SK-N-SH treated with all-trans-retinoic acid at 6 μM for 48 hours (cell line): Measurements from ENCODE around the gene AATF.

Experiments used
- ATAC-seq: fragments of 200-7000 bp; cut with Tn5 transposase; 3 replicates; pipeline ENCODE4 v1.9.1; 2020; ENCODE audit warnings: mild to moderate bottlenecking, moderate library complexity
- BACH2 ChIP-seq: fragments of 250-450 bp; sonication (Bioruptor Pico); IDR thresholded peaks from 2 replicates; pipeline ENCODE4 v1.9.0; 2021; ENCODE audit warnings: mild to moderate bottlenecking, borderline replicate concordance
- CSDC2 ChIP-seq: fragments of 250-450 bp; sonication (Bioruptor Pico); IDR thresholded peaks from 2 replicates; pipeline ENCODE4 v1.5.0; 2020; ENCODE audit warnings: mild to moderate bottlenecking, moderate library complexity
- ESRRG ChIP-seq: fragments of 250-450 bp; sonication (Bioruptor Pico); IDR thresholded peaks from 2 replicates; pipeline ENCODE4 v1.6.1; 2021; ENCODE audit warnings: mild to moderate bottlenecking
- GLIS3 ChIP-seq: fragments of 250-450 bp; sonication (Bioruptor Pico); IDR thresholded peaks from 2 replicates; pipeline ENCODE4 v1.5.0; 2020; ENCODE audit warnings: mild to moderate bottlenecking, moderate library complexity
- ISL1 ChIP-seq: fragments of 250-450 bp; sonication (Bioruptor Pico); IDR thresholded peaks from 2 replicates; pipeline ENCODE4 v2.1.2; 2022; ENCODE audit warnings: mild to moderate bottlenecking, moderate library complexity
- PATZ1 ChIP-seq: fragments of 250-450 bp; sonication (Bioruptor Pico); IDR thresholded peaks from 2 replicates; pipeline ENCODE4 v1.8.0; 2020; ENCODE audit warnings: mild to moderate bottlenecking, moderate library complexity, borderline replicate concordance
- POU6F1 ChIP-seq: fragments of 250-450 bp; sonication (Bioruptor Pico); IDR thresholded peaks from 2 replicates; pipeline ENCODE4 v1.8.0; 2021; ENCODE audit warnings: low read depth, mild to moderate bottlenecking, moderate library complexity, borderline replicate concordance
- RARB ChIP-seq: fragments of 250-450 bp; sonication (Bioruptor Pico); IDR thresholded peaks from 2 replicates; pipeline ENCODE4 v1.8.0; 2021; ENCODE audit warnings: mild to moderate bottlenecking, moderate library complexity
- TCF4 ChIP-seq: fragments of 250-450 bp; sonication (Bioruptor Pico); IDR thresholded peaks from 2 replicates; pipeline ENCODE4 v1.8.0; 2021; ENCODE audit warnings: mild to moderate bottlenecking, moderate library complexity, borderline replicate concordance
- TOX ChIP-seq: fragments of 250-450 bp; sonication (Bioruptor Pico); IDR thresholded peaks from 2 replicates; pipeline ENCODE4 v1.8.0; 2021; ENCODE audit warnings: mild to moderate bottlenecking, moderate library complexity, borderline replicate concordance
- TSHZ2 ChIP-seq: fragments of 250-450 bp; sonication (Bioruptor Pico); IDR thresholded peaks from 2 replicates; pipeline ENCODE4 v1.5.0; 2020; ENCODE audit warnings: mild to moderate bottlenecking, moderate library complexity
- ZC3H10 ChIP-seq: fragments of 250-450 bp; sonication (Bioruptor Pico); IDR thresholded peaks from 2 replicates; pipeline ENCODE4 v1.5.1; 2021; ENCODE audit warnings: mild to moderate bottlenecking, moderate library complexity
- ZFP3 ChIP-seq: fragments of 250-450 bp; sonication (Bioruptor Pico); IDR thresholded peaks from 2 replicates; pipeline ENCODE4 v1.5.0; 2020; ENCODE audit warnings: mild to moderate bottlenecking, moderate library complexity
- ZFP30 ChIP-seq: fragments of 450-650 bp; formaldehyde crosslinking; IDR thresholded peaks from 2 replicates; pipeline ENCODE4 v1.5.0; 2022; ENCODE audit warnings: mild to moderate bottlenecking, moderate library complexity
- ZNF565 ChIP-seq: fragments of 450-650 bp; formaldehyde crosslinking; conservative IDR thresholded peaks from 2 replicates; pipeline ENCODE4 v1.5.0; 2020; ENCODE audit warnings: low read depth, mild to moderate bottlenecking, moderate library complexity
- ZNF70 ChIP-seq: fragments of 450-650 bp; formaldehyde crosslinking; IDR thresholded peaks from 2 replicates; pipeline ENCODE4 v1.5.0; 2020; ENCODE audit warnings: mild to moderate bottlenecking, moderate library complexity
- ZNF8 ChIP-seq: fragments of 450-650 bp; formaldehyde crosslinking; IDR thresholded peaks from 2 replicates; pipeline ENCODE4 v1.5.0; 2020; ENCODE audit warnings: mild to moderate bottlenecking, moderate library complexity

Gene AATF

GRCh38 chr17:37081287-37081686 lies 132.5 kb downstream of the AATF start:
- ATAC-seq: peak; percentile 15; the same call in 1 of the 3 replicates
- TF ChIP-seq CSDC2 (CRISPR knock-in tag): no peak

- ATAC-seq: no peak
Measured at GRCh38 chr17:37082311-37082860, 133.6 kb downstream of the AATF start.

GRCh38 chr17:37082985-37083384 lies 134.2 kb downstream of the AATF start:
- ATAC-seq: no peak
- TF ChIP-seq ZC3H10 (CRISPR knock-in tag) (no peak), TOX (no peak), TCF4 (CRISPR knock-in tag) (no peak), ZNF565 (CRISPR knock-in tag) (no peak), ZNF70 (no peak), CSDC2 (CRISPR knock-in tag) (no peak), ESRRG (CRISPR knock-in tag) (no peak), ZFP3 (CRISPR knock-in tag) (no peak), PATZ1 (CRISPR knock-in tag) (no peak), ZFP30 (CRISPR knock-in tag) (no peak), TSHZ2 (CRISPR knock-in tag) (no peak), GLIS3 (CRISPR knock-in tag) (no peak), BACH2 (CRISPR knock-in tag) (no peak), ISL1 (CRISPR knock-in tag) (no peak)

More at GRCh38 chr17:37082311-37082860, 133.6 kb downstream of the AATF start:
- TF ChIP-seq TCF4 (CRISPR knock-in tag): no peak
- no peak for TF ChIP-seq ZNF70
- TF ChIP-seq BACH2 (CRISPR knock-in tag): no peak
- TF ChIP-seq ESRRG (CRISPR knock-in tag): no peak
- no peak for TF ChIP-seq ZFP3 (CRISPR knock-in tag)
- no peak for TF ChIP-seq POU6F1 (CRISPR knock-in tag)
- no peak for TF ChIP-seq ZNF8 (CRISPR knock-in tag)
- TF ChIP-seq TSHZ2 (CRISPR knock-in tag): no peak
- TF ChIP-seq RARB (CRISPR knock-in tag): no peak
- TF ChIP-seq PATZ1 (CRISPR knock-in tag): no peak
- no peak for TF ChIP-seq ISL1 (CRISPR knock-in tag)
- TF ChIP-seq TOX: no peak
